Uterus (tissue), 2 donors: ENCODE measurements around the gene ZNF470.

Experiments
- POLR2A ChIP-seq, 2 donors: fragments of 450-650 bp; IDR thresholded peaks; one replicate each; pipeline ENCODE4 v1.6.1; 2016; ENCODE audit warnings: antibody characterized with exemption in 2 of 2, mild to moderate bottlenecking in 1 of 2, moderate library complexity in 1 of 2
- TF ChIP-seq, protein P1 (sequence below), 4 experiments: fragments of 200-600 bp in 2 of 4; fragments of 450-650 bp in 2 of 4; sonication (generic) in 2 of 4; IDR thresholded peaks; one replicate each; pipeline ENCODE4 v1.5.1; 2016 to 2019; ENCODE audit warnings: antibody characterized with exemption in 4 of 4, mild to moderate bottlenecking in 2 of 4, moderate library complexity in 1 of 4

GRCh38 chr19:56617531-56617930, 50.3 kb downstream of the ZNF470 start:
- no peak for TF ChIP-seq POLR2A (IDR thresholded peaks at IDR 0.05)
- TF ChIP-seq, protein P1, sequence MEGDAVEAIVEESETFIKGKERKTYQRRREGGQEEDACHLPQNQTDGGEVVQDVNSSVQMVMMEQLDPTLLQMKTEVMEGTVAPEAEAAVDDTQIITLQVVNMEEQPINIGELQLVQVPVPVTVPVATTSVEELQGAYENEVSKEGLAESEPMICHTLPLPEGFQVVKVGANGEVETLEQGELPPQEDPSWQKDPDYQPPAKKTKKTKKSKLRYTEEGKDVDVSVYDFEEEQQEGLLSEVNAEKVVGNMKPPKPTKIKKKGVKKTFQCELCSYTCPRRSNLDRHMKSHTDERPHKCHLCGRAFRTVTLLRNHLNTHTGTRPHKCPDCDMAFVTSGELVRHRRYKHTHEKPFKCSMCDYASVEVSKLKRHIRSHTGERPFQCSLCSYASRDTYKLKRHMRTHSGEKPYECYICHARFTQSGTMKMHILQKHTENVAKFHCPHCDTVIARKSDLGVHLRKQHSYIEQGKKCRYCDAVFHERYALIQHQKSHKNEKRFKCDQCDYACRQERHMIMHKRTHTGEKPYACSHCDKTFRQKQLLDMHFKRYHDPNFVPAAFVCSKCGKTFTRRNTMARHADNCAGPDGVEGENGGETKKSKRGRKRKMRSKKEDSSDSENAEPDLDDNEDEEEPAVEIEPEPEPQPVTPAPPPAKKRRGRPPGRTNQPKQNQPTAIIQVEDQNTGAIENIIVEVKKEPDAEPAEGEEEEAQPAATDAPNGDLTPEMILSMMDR (IDR thresholded peaks at IDR 0.05), result no peak
